ENCODE measurements around the gene SPPL2C.

Gene SPPL2C

GRCh38 chr17:45814622-45815606, 29.8 kb upstream of the SPPL2C start:
- H3K9ac ChIP-seq (ENCODE audit: insufficient read length) = no peak overlapping the region
- H3K9me3 ChIP-seq (ENCODE audit: low read depth, low read length) = no peaks in the 10 kb centered on the region
- no peak for DNase-seq (ENCODE audit: low read depth, low spot score)
- H3K4me3 ChIP-seq = no peak overlapping the region
- no peak overlapping the region for H3K27ac ChIP-seq
- TF ChIP-seq POLR2AphosphoS5 (IDR thresholded peaks at IDR 0.05; ENCODE audit: borderline replicate concordance, low read depth, low read length) (no peak), FOXP2 (optimal IDR thresholded peaks at IDR 0.05; ENCODE audit: control extremely low read depth, extremely low read length, insufficient read depth) (no peak), EZH2 (IDR thresholded peaks at IDR 0.05) (no peak)
- no peaks in the 10 kb centered on the region for H3K36me3 ChIP-seq (ENCODE audit: insufficient read depth, low read length)

GRCh38 chr17:45815752-45816151, 28.9 kb upstream of the SPPL2C start:
- Histone ChIP-seq H3K4me3 (no peak overlapping the region), H3K36me3 (ENCODE audit: insufficient read depth, low read length) (no peaks in the 10 kb centered on the region), H3K9me3 (ENCODE audit: low read depth, low read length) (no peaks in the 10 kb centered on the region), H3K27ac (no peak overlapping the region), H3K9ac (ENCODE audit: insufficient read length) (no peak overlapping the region)
- no peak for DNase-seq (ENCODE audit: low read depth, low spot score)
- no peak for TF ChIP-seq FOXP2 (optimal IDR thresholded peaks at IDR 0.05; ENCODE audit: control extremely low read depth, extremely low read length, insufficient read depth)
- no peak for TF ChIP-seq EZH2 (IDR thresholded peaks at IDR 0.05)
- no peak for TF ChIP-seq POLR2AphosphoS5 (IDR thresholded peaks at IDR 0.05; ENCODE audit: borderline replicate concordance, low read depth, low read length)

GRCh38 chr17:45818041-45818440, 26.6 kb upstream of the SPPL2C start:
- Histone ChIP-seq H3K9me3 (ENCODE audit: low read depth, low read length) (no peaks in the 10 kb centered on the region), H3K4me3 (no peak overlapping the region), H3K36me3 (ENCODE audit: insufficient read depth, low read length) (no peaks in the 10 kb centered on the region), H3K27ac (no peak overlapping the region), H3K9ac (ENCODE audit: insufficient read length) (no peak overlapping the region)
- TF ChIP-seq FOXP2 (optimal IDR thresholded peaks at IDR 0.05; ENCODE audit: control extremely low read depth, extremely low read length, insufficient read depth) = no peak
- no peak for TF ChIP-seq EZH2 (IDR thresholded peaks at IDR 0.05)
- no peak for TF ChIP-seq POLR2AphosphoS5 (IDR thresholded peaks at IDR 0.05; ENCODE audit: borderline replicate concordance, low read depth, low read length)
- no peak for DNase-seq (ENCODE audit: low read depth, low spot score)

- Histone ChIP-seq H3K36me3 (ENCODE audit: insufficient read depth, low read length) (no peaks in the 10 kb centered on the region), H3K9ac (ENCODE audit: insufficient read length) (no peak overlapping the region), H3K27ac (no peak overlapping the region), H3K9me3 (ENCODE audit: low read depth, low read length) (no peaks in the 10 kb centered on the region), H3K4me3 (no peak overlapping the region)
- TF ChIP-seq FOXP2 (optimal IDR thresholded peaks at IDR 0.05; ENCODE audit: control extremely low read depth, extremely low read length, insufficient read depth) (no peak), POLR2AphosphoS5 (IDR thresholded peaks at IDR 0.05; ENCODE audit: borderline replicate concordance, low read depth, low read length) (no peak), EZH2 (IDR thresholded peaks at IDR 0.05) (no peak)
- no peak for DNase-seq (ENCODE audit: low read depth, low spot score)
Measured at GRCh38 chr17:45818699-45819098, 26.0 kb upstream of the SPPL2C start.

GRCh38 chr17:45819632-45820031, 25.0 kb upstream of the SPPL2C start:
- H3K9me3 ChIP-seq (ENCODE audit: low read depth, low read length) = no peaks in the 10 kb centered on the region
- no peak overlapping the region for H3K27ac ChIP-seq
- no peak for TF ChIP-seq EZH2 (IDR thresholded peaks at IDR 0.05)
- no peak for TF ChIP-seq FOXP2 (optimal IDR thresholded peaks at IDR 0.05; ENCODE audit: control extremely low read depth, extremely low read length, insufficient read depth)
- TF ChIP-seq POLR2AphosphoS5 (IDR thresholded peaks at IDR 0.05; ENCODE audit: borderline replicate concordance, low read depth, low read length) = no peak
- no peak for DNase-seq (ENCODE audit: low read depth, low spot score)
- no peaks in the 10 kb centered on the region for H3K36me3 ChIP-seq (ENCODE audit: insufficient read depth, low read length)
- H3K9ac ChIP-seq (ENCODE audit: insufficient read length) = no peak overlapping the region
- no peak overlapping the region for H3K4me3 ChIP-seq

GRCh38 chr17:45820052-45820780, 24.5 kb upstream of the SPPL2C start:
- H3K27ac ChIP-seq = no peak overlapping the region
- no peaks in the 10 kb centered on the region for H3K9me3 ChIP-seq (ENCODE audit: low read depth, low read length)
- H3K4me3 ChIP-seq = no peak overlapping the region
- no peaks in the 10 kb centered on the region for H3K36me3 ChIP-seq (ENCODE audit: insufficient read depth, low read length)
- TF ChIP-seq FOXP2 (optimal IDR thresholded peaks at IDR 0.05; ENCODE audit: control extremely low read depth, extremely low read length, insufficient read depth) = no peak
- TF ChIP-seq EZH2 (IDR thresholded peaks at IDR 0.05) = no peak
- no peak for TF ChIP-seq POLR2AphosphoS5 (IDR thresholded peaks at IDR 0.05; ENCODE audit: borderline replicate concordance, low read depth, low read length)
- no peak for DNase-seq (ENCODE audit: low read depth, low spot score)
- no peak overlapping the region for H3K9ac ChIP-seq (ENCODE audit: insufficient read length)

- no peak for TF ChIP-seq EZH2 (IDR thresholded peaks at IDR 0.05)
- TF ChIP-seq POLR2AphosphoS5 (IDR thresholded peaks at IDR 0.05; ENCODE audit: borderline replicate concordance, low read depth, low read length) = no peak
- TF ChIP-seq FOXP2 (optimal IDR thresholded peaks at IDR 0.05; ENCODE audit: control extremely low read depth, extremely low read length, insufficient read depth) = no peak
- H3K4me3 ChIP-seq = no peak overlapping the region
- no peak for DNase-seq (ENCODE audit: low read depth, low spot score)
- H3K9ac ChIP-seq (ENCODE audit: insufficient read length) = no peak overlapping the region
- no peaks in the 10 kb centered on the region for H3K9me3 ChIP-seq (ENCODE audit: low read depth, low read length)
- no peak overlapping the region for H3K27ac ChIP-seq
- H3K36me3 ChIP-seq (ENCODE audit: insufficient read depth, low read length) = no peaks in the 10 kb centered on the region
Measured at GRCh38 chr17:45821147-45821546, 23.5 kb upstream of the SPPL2C start.

GRCh38 chr17:45823598-45823997, 21.1 kb upstream of the SPPL2C start:
- no peak overlapping the region for H3K9ac ChIP-seq (ENCODE audit: insufficient read length)
- DNase-seq (ENCODE audit: low read depth, low spot score) = no peak
- H3K4me3 ChIP-seq = no peak overlapping the region
- no peaks in the 10 kb centered on the region for H3K36me3 ChIP-seq (ENCODE audit: insufficient read depth, low read length)
- H3K27ac ChIP-seq = no peak overlapping the region
- H3K9me3 ChIP-seq (ENCODE audit: low read depth, low read length) = no peaks in the 10 kb centered on the region
- TF ChIP-seq POLR2AphosphoS5 (IDR thresholded peaks at IDR 0.05; ENCODE audit: borderline replicate concordance, low read depth, low read length) = no peak
- no peak for TF ChIP-seq EZH2 (IDR thresholded peaks at IDR 0.05)
- no peak for TF ChIP-seq FOXP2 (optimal IDR thresholded peaks at IDR 0.05; ENCODE audit: control extremely low read depth, extremely low read length, insufficient read depth)

Data from SK-N-MC (cell line).